K562 (cell line): Measurements from ENCODE around the gene PRMT5. TPM values are rescaled to one million over a fixed set of nuclear protein-coding genes. Genes with fewer than 3 reads are reported as not detected.

Source experiments
- CBFB ChIP-seq: sonication (generic); formaldehyde crosslinking; IDR thresholded peaks from 2 replicates; pipeline ENCODE4 v1.4.0; 2020; ENCODE audit warnings: mild to moderate bottlenecking, missing genetic modification reagents
- CBX2 ChIP-seq: fragments of 200-600 bp; sonication (generic); IDR thresholded peaks from one replicate; pipeline ENCODE4 v1.6.1; 2012; ENCODE audit warnings: mild to moderate bottlenecking, low read length, inconsistent platforms; ENCODE audit not compliant: insufficient read depth, poor library complexity, severe bottlenecking
- EWSR1 ChIP-seq: fragments of 450-650 bp; IDR thresholded peaks from 2 replicates; pipeline ENCODE4 v1.6.1; 2018; ENCODE audit warnings: borderline replicate concordance, mild to moderate bottlenecking, low read depth, moderate library complexity; ENCODE audit not compliant: partially characterized antibody
- LARP7 ChIP-seq: fragments of 450-650 bp; IDR thresholded peaks from 2 replicates; pipeline ENCODE4 v1.6.1; 2016
- MCM7 ChIP-seq, 2 experiments: fragments of 450-650 bp; IDR thresholded peaks; 2 replicates each; pipeline ENCODE4 v1.6.1; 2016 to 2018
- MECOM ChIP-seq: fragments of 250-450 bp; sonication (Bioruptor Pico); IDR thresholded peaks from 2 replicates; pipeline ENCODE4 v1.8.0; 2022; ENCODE audit warnings: inconsistent platforms
- NONO ChIP-seq, 2 experiments: fragments of 200-400 bp in 1 of 2; fragments of 450-650 bp in 1 of 2; formaldehyde crosslinking in 1 of 2; IDR thresholded peaks; 2 replicates each; pipeline ENCODE4 v1.6.1; 2017; ENCODE audit warnings: low read depth in 2 of 2, mild to moderate bottlenecking in 2 of 2, moderate library complexity in 2 of 2, low read length in 1 of 2
- PHF8 ChIP-seq: fragments of 200-600 bp; sonication (generic); IDR thresholded peaks from 2 replicates; pipeline ENCODE4 v1.6.1; 2012; ENCODE audit warnings: mixed run types, mild to moderate bottlenecking, inconsistent platforms, low read length, moderate library complexity, borderline replicate concordance
- PRMT5 ChIP-seq: sonication (generic); formaldehyde crosslinking; IDR thresholded peaks from 2 replicates; pipeline ENCODE4 v1.5.0; 2020; ENCODE audit warnings: missing genetic modification reagents
- TBL1XR1 ChIP-seq, 2 experiments: IDR thresholded peaks; 2 replicates each; pipeline ENCODE4 v1.6.1; 2012; ENCODE audit warnings: improper control_type of control experiment in 2 of 2, low read length in 2 of 2, mild to moderate bottlenecking in 1 of 2
- TFAM ChIP-seq: fragments of 250-450 bp; sonication (Bioruptor Pico); conservative IDR thresholded peaks from 2 replicates; pipeline ENCODE4 v1.5.0; 2021; ENCODE audit warnings: mild to moderate bottlenecking, moderate library complexity
- ZKSCAN8 ChIP-seq: fragments of 200-800 bp; sonication (Bioruptor generic); IDR thresholded peaks from 2 replicates; pipeline ENCODE4 v1.6.1; 2016; ENCODE audit warnings: missing genetic modification characterization, missing compliant biosample characterization
- ZNF212 ChIP-seq: fragments of 450-650 bp; formaldehyde crosslinking; IDR thresholded peaks from 2 replicates; pipeline ENCODE4 v1.4.0; 2020; ENCODE audit warnings: mild to moderate bottlenecking
- polyA plus RNA-seq, 8 experiments: library from polyadenylated mRNA; depleted of rRNA in 4 of 8; stranded (reverse) in 5 of 8; unstranded in 3 of 8; fragments of >200 nt; fragmentation: Nextera tagmentation in 2 of 8; fragmentation: Illumina TruSeq in 1 of 8; extraction: Ambion mirVana in 2 of 8; extraction: Trizol in 1 of 8; gene quantifications; 2 replicates each; pipeline versions ENCODE4 v1.2.1 to v1.2.3, GENCODE V29; 2011 to 2014; ENCODE audit warnings: inconsistent platforms in 1 of 8, missing spikeins in 1 of 8
- total RNA-seq, 7 experiments: library from RNA; depleted of rRNA in 6 of 7; stranded (reverse); fragments of >200 nt in 6 of 7; fragmentation: Illumina TruSeq in 2 of 7; extraction: Trizol in 2 of 7; gene quantifications; 2 replicates each; pipeline versions ENCODE4 v1.2.1 to v1.2.3, GENCODE V29; 2011 to 2021; ENCODE audit warnings: low replicate concordance in 1 of 7
- TF ChIP-seq, protein P1 (sequence below): sonication (generic); formaldehyde crosslinking; IDR thresholded peaks from 2 replicates; pipeline ENCODE4 v1.9.0; 2022; ENCODE audit warnings: mild to moderate bottlenecking, missing genetic modification reagents
- TF ChIP-seq, protein P2 (sequence below): sonication (generic); formaldehyde crosslinking; IDR thresholded peaks from 2 replicates; pipeline ENCODE4 v1.8.0; 2022; ENCODE audit warnings: mild to moderate bottlenecking, low read depth, missing genetic modification reagents
- TF ChIP-seq, protein P3 (sequence below), 2 experiments: fragments of 450-650 bp in 1 of 2; sonication (generic) in 1 of 2; formaldehyde crosslinking in 1 of 2; IDR thresholded peaks in 1 of 2; conservative IDR thresholded peaks in 1 of 2; 2 replicates each; pipeline versions ENCODE4 v1.6.1 to v1.8.1; 2016 to 2023; ENCODE audit warnings: mild to moderate bottlenecking in 2 of 2, moderate library complexity in 2 of 2, inconsistent platforms in 1 of 2, missing genetic modification reagents in 1 of 2
- TF ChIP-seq, protein P4 (sequence below): IDR thresholded peaks from 2 replicates; pipeline ENCODE4 v1.6.1; 2011; ENCODE audit not compliant: insufficient read length; ENCODE audit errors: extremely low read depth
- TF ChIP-seq, protein P5 (sequence below): fragments of 250-450 bp; sonication (Bioruptor Pico); IDR thresholded peaks from 2 replicates; pipeline ENCODE4 v1.4.0; 2020; ENCODE audit warnings: mild to moderate bottlenecking, moderate library complexity, borderline replicate concordance
- TF ChIP-seq, protein P6 (sequence below): IDR thresholded peaks from 2 replicates; pipeline ENCODE4 v1.6.1; 2012; ENCODE audit warnings: low read depth, low read length, improper control_type of control experiment, borderline replicate concordance

Gene PRMT5
- total and polyA plus RNA-seq, 9 of the 15 experiments (the other 6 are each of a cell fraction or from before 2014, with no cell fraction given), result 114 to 552 (median 222) TPM

DNA sequence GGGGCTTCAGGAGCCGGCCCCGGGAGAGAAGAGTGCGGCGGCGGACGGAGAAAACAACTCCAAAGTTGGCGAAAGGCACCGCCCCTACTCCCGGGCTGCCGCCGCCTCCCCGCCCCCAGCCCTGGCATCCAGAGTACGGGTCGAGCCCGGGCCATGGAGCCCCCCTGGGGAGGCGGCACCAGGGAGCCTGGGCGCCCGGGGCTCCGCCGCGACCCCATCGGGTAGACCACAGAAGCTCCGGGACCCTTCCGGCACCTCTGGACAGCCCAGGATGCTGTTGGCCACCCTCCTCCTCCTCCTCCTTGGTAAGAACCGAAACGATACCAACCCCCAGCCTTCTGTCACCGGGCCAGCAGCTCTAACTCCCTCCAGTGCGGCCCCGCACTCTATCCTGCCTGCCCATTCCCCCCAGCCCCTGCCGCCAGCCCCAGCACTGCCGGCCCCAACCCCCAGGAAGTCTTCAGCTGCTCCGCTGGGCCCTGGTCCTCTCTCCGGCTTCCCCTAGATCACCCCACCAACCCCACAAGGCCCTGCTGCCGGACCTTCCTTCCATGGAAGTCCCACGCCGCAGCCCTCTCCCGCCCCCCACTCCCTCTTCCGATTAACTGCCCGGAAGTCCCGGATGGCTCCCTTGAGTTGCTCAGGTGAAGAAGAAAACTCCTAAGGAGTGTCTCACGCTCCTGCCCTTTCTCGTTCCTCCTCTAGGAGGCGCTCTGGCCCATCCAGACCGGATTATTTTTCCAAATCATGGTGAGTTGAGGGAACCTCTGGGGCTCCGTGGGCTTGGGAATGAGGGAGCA is 56.9 kb downstream of the PRMT5 start (continued):
- 0 out of 2 replicates have a peak, but pooled peaks have one; percentile 34 for TF ChIP-seq LARP7
- no peak for TF ChIP-seq CBX2
- TF ChIP-seq PHF8, result peak; percentile 3; the same call in 1 of the 2 replicates
- TF ChIP-seq MCM7 (IDR thresholded peaks at IDR 0.05), result no peak
- TF ChIP-seq CBFB (CRISPR knock-in tag), result no peak
- TF ChIP-seq, protein P1, sequence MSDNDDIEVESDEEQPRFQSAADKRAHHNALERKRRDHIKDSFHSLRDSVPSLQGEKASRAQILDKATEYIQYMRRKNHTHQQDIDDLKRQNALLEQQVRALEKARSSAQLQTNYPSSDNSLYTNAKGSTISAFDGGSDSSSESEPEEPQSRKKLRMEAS, result no peak
- no peak for TF ChIP-seq TFAM (CRISPR knock-in tag)
- TF ChIP-seq NONO (IDR thresholded peaks at IDR 0.05; ENCODE audit: low read depth in 2 of 2, low read length in 1 of 2), result no peak; a peak in 1 of 4 replicates
- TF ChIP-seq EWSR1, result no peak
- no peak for TF ChIP-seq MECOM (CRISPR knock-in tag)
- no peak for TF ChIP-seq PRMT5 (CRISPR knock-in tag)
- TF ChIP-seq, protein P2, sequence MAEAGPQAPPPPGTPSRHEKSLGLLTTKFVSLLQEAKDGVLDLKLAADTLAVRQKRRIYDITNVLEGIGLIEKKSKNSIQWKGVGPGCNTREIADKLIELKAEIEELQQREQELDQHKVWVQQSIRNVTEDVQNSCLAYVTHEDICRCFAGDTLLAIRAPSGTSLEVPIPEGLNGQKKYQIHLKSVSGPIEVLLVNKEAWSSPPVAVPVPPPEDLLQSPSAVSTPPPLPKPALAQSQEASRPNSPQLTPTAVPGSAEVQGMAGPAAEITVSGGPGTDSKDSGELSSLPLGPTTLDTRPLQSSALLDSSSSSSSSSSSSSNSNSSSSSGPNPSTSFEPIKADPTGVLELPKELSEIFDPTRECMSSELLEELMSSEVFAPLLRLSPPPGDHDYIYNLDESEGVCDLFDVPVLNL (CRISPR knock-in tag), result no peak
- TF ChIP-seq, protein P3, sequence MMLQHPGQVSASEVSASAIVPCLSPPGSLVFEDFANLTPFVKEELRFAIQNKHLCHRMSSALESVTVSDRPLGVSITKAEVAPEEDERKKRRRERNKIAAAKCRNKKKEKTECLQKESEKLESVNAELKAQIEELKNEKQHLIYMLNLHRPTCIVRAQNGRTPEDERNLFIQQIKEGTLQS (IDR thresholded peaks at IDR 0.05), result no peak
- TF ChIP-seq, protein P3 (CRISPR knock-in tag; conservative IDR thresholded peaks at IDR 0.05), result peak; percentile 30; the same call in 1 of the 2 replicates
- no peak for TF ChIP-seq ZNF212
- TF ChIP-seq ZKSCAN8 (CRISPR knock-in tag), result no peak
- TF ChIP-seq TBL1XR1 (IDR thresholded peaks at IDR 0.05; ENCODE audit: low read length in 2 of 2), result 0 out of 4 replicates have a peak, but pooled peaks of 1 of the 2 experiments have one; percentile 40
- TF ChIP-seq, protein P4, sequence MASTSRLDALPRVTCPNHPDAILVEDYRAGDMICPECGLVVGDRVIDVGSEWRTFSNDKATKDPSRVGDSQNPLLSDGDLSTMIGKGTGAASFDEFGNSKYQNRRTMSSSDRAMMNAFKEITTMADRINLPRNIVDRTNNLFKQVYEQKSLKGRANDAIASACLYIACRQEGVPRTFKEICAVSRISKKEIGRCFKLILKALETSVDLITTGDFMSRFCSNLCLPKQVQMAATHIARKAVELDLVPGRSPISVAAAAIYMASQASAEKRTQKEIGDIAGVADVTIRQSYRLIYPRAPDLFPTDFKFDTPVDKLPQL, result no peak
- TF ChIP-seq, protein P5, sequence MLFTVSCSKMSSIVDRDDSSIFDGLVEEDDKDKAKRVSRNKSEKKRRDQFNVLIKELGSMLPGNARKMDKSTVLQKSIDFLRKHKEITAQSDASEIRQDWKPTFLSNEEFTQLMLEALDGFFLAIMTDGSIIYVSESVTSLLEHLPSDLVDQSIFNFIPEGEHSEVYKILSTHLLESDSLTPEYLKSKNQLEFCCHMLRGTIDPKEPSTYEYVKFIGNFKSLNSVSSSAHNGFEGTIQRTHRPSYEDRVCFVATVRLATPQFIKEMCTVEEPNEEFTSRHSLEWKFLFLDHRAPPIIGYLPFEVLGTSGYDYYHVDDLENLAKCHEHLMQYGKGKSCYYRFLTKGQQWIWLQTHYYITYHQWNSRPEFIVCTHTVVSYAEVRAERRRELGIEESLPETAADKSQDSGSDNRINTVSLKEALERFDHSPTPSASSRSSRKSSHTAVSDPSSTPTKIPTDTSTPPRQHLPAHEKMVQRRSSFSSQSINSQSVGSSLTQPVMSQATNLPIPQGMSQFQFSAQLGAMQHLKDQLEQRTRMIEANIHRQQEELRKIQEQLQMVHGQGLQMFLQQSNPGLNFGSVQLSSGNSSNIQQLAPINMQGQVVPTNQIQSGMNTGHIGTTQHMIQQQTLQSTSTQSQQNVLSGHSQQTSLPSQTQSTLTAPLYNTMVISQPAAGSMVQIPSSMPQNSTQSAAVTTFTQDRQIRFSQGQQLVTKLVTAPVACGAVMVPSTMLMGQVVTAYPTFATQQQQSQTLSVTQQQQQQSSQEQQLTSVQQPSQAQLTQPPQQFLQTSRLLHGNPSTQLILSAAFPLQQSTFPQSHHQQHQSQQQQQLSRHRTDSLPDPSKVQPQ, result no peak
- TF ChIP-seq, protein P6, sequence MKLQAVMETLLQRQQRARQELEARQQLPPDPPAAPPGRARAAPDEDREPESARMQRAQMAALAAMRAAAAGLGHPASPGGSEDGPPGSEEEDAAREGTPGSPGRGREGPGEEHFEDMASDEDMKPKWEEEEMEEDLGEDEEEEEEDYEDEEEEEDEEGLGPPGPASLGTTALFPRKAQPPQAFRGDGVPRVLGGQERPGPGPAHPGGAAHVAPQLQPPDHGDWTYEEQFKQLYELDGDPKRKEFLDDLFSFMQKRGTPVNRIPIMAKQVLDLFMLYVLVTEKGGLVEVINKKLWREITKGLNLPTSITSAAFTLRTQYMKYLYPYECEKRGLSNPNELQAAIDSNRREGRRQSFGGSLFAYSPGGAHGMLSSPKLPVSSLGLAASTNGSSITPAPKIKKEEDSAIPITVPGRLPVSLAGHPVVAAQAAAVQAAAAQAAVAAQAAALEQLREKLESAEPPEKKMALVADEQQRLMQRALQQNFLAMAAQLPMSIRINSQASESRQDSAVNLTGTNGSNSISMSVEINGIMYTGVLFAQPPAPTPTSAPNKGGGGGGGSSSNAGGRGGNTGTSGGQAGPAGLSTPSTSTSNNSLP, result peak; percentile 70; the same call in 1 of the 2 replicates
